Endothelial cell of umbilical vein (primary cell): ENCODE results near the gene P2RY13.

Experiments used
- EZH2 ChIP-seq: IDR thresholded peaks from 2 replicates; pipeline ENCODE4 v1.6.1; 2012; ENCODE audit warnings: borderline replicate concordance, low read depth, mild to moderate bottlenecking, moderate library complexity, low read length, inconsistent platforms; ENCODE audit not compliant: severe bottlenecking
- FOS ChIP-seq: IDR thresholded peaks from 2 replicates; pipeline ENCODE4 v1.6.1; 2011; ENCODE audit warnings: mild to moderate bottlenecking, low read length, moderate library complexity, borderline replicate concordance; ENCODE audit not compliant: insufficient read depth
- MYC ChIP-seq: IDR thresholded peaks from one replicate; pipeline ENCODE4 v1.6.1; 2011; ENCODE audit warnings: mild to moderate bottlenecking, low read depth, low read length
- POLR2A ChIP-seq: IDR thresholded peaks from 2 replicates; pipeline ENCODE4 v1.6.1; 2012; ENCODE audit warnings: low read depth, mild to moderate bottlenecking, control low read depth, low read length
- POLR2AphosphoS5 ChIP-seq: IDR thresholded peaks from 2 replicates; pipeline ENCODE4 v1.6.1; 2012; ENCODE audit warnings: low read depth, mild to moderate bottlenecking, control low read depth, low read length, moderate library complexity; ENCODE audit not compliant: insufficient read depth
- TF ChIP-seq, protein P1 (sequence below), 2 donors: IDR thresholded peaks; 1 replicate in 1 of 2; 2 replicates in 1 of 2; pipeline ENCODE4 v1.5.1; 2011; ENCODE audit warnings: low read length in 2 of 2, mild to moderate bottlenecking in 2 of 2, moderate library complexity in 2 of 2, control low read depth in 1 of 2, inconsistent platforms in 1 of 2, low read depth in 1 of 2; ENCODE audit not compliant: insufficient read depth in 1 of 2; ENCODE audit errors: extremely low read depth in 1 of 2

DNA sequence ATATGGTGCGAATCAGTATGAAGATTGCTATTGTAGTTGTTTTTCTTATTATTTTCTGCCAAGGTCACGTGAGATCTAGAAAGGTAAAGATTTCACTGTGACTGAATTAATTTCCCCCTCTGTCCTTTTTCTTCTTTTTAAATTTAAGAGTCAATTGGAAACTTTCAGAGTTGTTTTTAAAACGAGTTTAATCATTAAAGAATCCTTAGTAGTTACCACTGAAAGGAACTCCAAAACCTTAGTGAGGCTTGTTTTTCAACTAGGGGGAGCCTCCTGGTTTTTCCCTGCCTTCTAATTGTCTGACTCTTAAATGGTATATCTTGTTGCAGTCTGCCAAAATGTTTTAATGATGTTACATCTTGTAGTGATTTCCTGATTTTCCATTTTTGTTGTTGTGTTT, 37.6 kb upstream of the P2RY13 start:
- TF ChIP-seq, protein P1, sequence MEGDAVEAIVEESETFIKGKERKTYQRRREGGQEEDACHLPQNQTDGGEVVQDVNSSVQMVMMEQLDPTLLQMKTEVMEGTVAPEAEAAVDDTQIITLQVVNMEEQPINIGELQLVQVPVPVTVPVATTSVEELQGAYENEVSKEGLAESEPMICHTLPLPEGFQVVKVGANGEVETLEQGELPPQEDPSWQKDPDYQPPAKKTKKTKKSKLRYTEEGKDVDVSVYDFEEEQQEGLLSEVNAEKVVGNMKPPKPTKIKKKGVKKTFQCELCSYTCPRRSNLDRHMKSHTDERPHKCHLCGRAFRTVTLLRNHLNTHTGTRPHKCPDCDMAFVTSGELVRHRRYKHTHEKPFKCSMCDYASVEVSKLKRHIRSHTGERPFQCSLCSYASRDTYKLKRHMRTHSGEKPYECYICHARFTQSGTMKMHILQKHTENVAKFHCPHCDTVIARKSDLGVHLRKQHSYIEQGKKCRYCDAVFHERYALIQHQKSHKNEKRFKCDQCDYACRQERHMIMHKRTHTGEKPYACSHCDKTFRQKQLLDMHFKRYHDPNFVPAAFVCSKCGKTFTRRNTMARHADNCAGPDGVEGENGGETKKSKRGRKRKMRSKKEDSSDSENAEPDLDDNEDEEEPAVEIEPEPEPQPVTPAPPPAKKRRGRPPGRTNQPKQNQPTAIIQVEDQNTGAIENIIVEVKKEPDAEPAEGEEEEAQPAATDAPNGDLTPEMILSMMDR (IDR thresholded peaks at IDR 0.05; ENCODE audit: extremely low read depth in 1 of 2, insufficient read depth in 1 of 2, low read depth in 1 of 2, low read length in 2 of 2), result no peak
- TF ChIP-seq POLR2AphosphoS5 (no peak), FOS (no peak), MYC (no peak), POLR2A (no peak), EZH2 (no peak)
